ENCODE data around the gene HOXD1.

Gene HOXD1

GRCh38 chr2:176186024-176186423 lies 2.4 kb upstream of the HOXD1 start:
- DNase-seq (ENCODE audit: low read depth), result no peak
- no peak overlapping the region for H3K4me3 ChIP-seq (ENCODE audit: low read depth, low read length)
- in situ Hi-C loops (cut with HindIII; ENCODE audit: low sequenced_read_pairs), result no loop called here
- no peak for TF ChIP-seq CTCF (IDR thresholded peaks at IDR 0.05; ENCODE audit: low read depth, low read length, missing control alignments)

DNA sequence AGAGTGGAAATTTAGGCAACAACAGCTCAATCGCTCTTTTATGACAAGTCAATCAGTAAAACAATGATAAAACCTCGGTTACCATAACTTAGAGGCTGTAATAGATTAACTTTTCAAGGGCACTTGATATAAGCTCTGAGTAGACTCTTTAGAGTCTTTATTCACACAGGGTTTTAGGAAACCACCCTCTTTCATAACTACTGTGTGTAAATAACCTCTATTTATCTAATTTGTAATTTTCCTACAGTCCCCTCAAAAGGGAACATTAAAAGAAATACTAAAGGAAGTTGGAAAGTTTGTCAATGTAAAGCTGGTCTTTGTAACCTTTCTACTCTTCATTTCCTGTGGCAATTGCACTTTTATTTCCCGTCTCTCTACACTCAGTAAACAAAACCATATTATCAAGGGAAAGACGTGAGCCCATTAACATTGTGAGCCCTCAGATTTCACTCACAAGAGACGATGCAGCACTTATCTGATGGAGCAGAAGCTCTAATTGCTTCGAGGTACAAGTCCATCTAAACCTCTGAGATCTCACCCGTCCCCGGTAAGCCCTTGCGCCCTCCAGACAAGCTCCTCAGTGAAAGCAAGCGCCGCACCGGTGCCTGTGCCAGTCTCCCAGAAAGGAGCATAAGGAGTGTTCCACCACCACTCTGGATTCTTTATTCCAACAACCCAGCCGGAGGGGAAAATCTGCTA lies 1.1 kb upstream of the HOXD1 start:
- in situ Hi-C loops (cut with HindIII; ENCODE audit: low sequenced_read_pairs), result no loop called here
- peak overlapping the region; percentile 39 for H3K4me3 ChIP-seq (ENCODE audit: low read depth, low read length)
- no peak for TF ChIP-seq CTCF (IDR thresholded peaks at IDR 0.05; ENCODE audit: low read depth, low read length, missing control alignments)

GRCh38 chr2:176188774-176189680 lies 559 bp downstream of the HOXD1 start:
- in situ Hi-C loops (cut with HindIII; ENCODE audit: low sequenced_read_pairs), result no loop called here
- H3K4me3 ChIP-seq (ENCODE audit: low read depth, low read length), result peak overlapping the region; percentile 39
- DNase-seq (ENCODE audit: low read depth), result no peak
- TF ChIP-seq CTCF (IDR thresholded peaks at IDR 0.05; ENCODE audit: low read depth, low read length, missing control alignments), result no peak

More for the DNA sequence above, 1.1 kb upstream of the HOXD1 start:
- no peak for DNase-seq (ENCODE audit: low read depth)

- no peak for DNase-seq (ENCODE audit: low read depth)
- in situ Hi-C loops (cut with HindIII; ENCODE audit: low sequenced_read_pairs), result no loop called here
- no peak overlapping the region for H3K4me3 ChIP-seq (ENCODE audit: low read depth, low read length)
- no peak for TF ChIP-seq CTCF (IDR thresholded peaks at IDR 0.05; ENCODE audit: low read depth, low read length, missing control alignments)
Measured at GRCh38 chr2:176189681-176190641, 1.5 kb downstream of the HOXD1 start.

DNA sequence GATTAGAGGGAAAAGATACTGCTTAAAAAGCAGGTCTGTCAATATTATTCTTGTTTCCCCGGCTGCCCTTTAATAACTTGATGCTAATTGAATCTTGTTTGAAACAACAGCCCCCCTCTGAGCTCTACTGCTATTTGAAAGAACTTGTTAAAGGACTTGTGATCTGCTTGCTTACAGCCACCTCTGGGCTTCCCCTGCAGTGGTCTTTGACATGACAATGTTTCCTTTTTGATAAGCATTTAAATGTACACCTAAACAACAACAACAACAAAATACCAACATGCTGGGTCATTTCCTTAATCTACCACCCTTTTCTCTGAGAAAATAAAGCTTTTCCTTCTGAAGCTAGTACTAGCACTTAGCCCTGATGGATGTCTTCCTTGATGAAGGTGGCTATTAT lies 3.9 kb downstream of the HOXD1 start:
- in situ Hi-C loops (cut with HindIII; ENCODE audit: low sequenced_read_pairs), result no loop called here
- no peak overlapping the region for H3K4me3 ChIP-seq (ENCODE audit: low read depth, low read length)
- DNase-seq (ENCODE audit: low read depth), result no peak
- TF ChIP-seq CTCF (IDR thresholded peaks at IDR 0.05; ENCODE audit: low read depth, low read length, missing control alignments), result no peak

- H3K4me3 ChIP-seq (ENCODE audit: low read depth, low read length), result no peak overlapping the region
- no peak for DNase-seq (ENCODE audit: low read depth)
- in situ Hi-C loops (cut with HindIII; ENCODE audit: low sequenced_read_pairs), result no loop called here
- no peak for TF ChIP-seq CTCF (IDR thresholded peaks at IDR 0.05; ENCODE audit: low read depth, low read length, missing control alignments)
Measured at GRCh38 chr2:176193048-176193447, 4.6 kb downstream of the HOXD1 start.

Data from astrocyte of the cerebellum (primary cell).